Adrenal gland (tissue), 5 donors: Measurements from ENCODE around the gene CCDC192.

ENCODE experiments used
- CTCF ChIP-seq, 6 experiments: fragments of 450-650 bp in 4 of 6; fragments of 200-600 bp in 2 of 6; sonication (generic) in 1 of 6; IDR thresholded peaks; 1 replicate in 5 of 6; 2 replicates in 1 of 6; pipeline versions ENCODE4 v1.5.1 to v1.8.0; 2016 to 2021; ENCODE audit warnings: antibody characterized with exemption in 6 of 6, mild to moderate bottlenecking in 2 of 6, moderate library complexity in 1 of 6
- POLR2A ChIP-seq, 2 donors: fragments of 450-650 bp; IDR thresholded peaks; one replicate each; pipeline ENCODE4 v1.6.1; 2017; ENCODE audit warnings: antibody characterized with exemption in 2 of 2, mild to moderate bottlenecking in 2 of 2, moderate library complexity in 1 of 2
- donor health status: DM: no; HTN: no; CAD: no.

GRCh38 chr5:127910307-127910956 lies 207.2 kb downstream of the CCDC192 start:
- TF ChIP-seq POLR2A (IDR thresholded peaks at IDR 0.05) = no peak
- no peak for TF ChIP-seq CTCF (IDR thresholded peaks at IDR 0.05)
